Measurements from ENCODE around the gene ATG9B. TPM values are rescaled to one million over a fixed set of nuclear protein-coding genes. Genes with fewer than 3 reads are reported as not detected.

Gene ATG9B
- total and polyA plus RNA-seq, 2 experiments from 2014 or later, result 0.80 to 2.4 TPM

GRCh38 chr7:151060113-151060415 lies 35.8 kb upstream of the ATG9B start:
- no peaks in the 10 kb centered on the region for H3K27me3 ChIP-seq
- H3K9me3 ChIP-seq (ENCODE audit: low read depth), result no peaks in the 10 kb centered on the region
- no peak for DNase-seq (ENCODE audit: low spot score)
- H3K9me2 ChIP-seq (replicated peaks; ENCODE audit: insufficient read depth), result no peaks in the 10 kb centered on the region
- WGBS (ENCODE audit: low lambda C conversion rate, missing lambda C conversion rate), result under 1% methylated on average over 13 of the region's 17 CpGs
- no peaks in the 10 kb centered on the region for H3K36me3 ChIP-seq (replicated peaks; ENCODE audit: insufficient read depth, low read depth)
- H3K4me3 ChIP-seq, result peak overlapping the region; percentile 94
- peaks cover 27% of the 10 kb centered on the region for H4K20me1 ChIP-seq (ENCODE audit: insufficient read depth, poor library complexity, severe bottlenecking)
- H3K27ac ChIP-seq, result peak overlapping the region; percentile 97
- H3K79me2 ChIP-seq, result peaks cover 48% of the 10 kb centered on the region
- TF ChIP-seq EZH2 (IDR thresholded peaks at IDR 0.05; ENCODE audit: borderline replicate concordance) (no peak), EZH2phosphoT487 (IDR thresholded peaks at IDR 0.05; ENCODE audit: low read depth, severe bottlenecking, unreplicated experiment) (no peak), CTCF (IDR thresholded peaks at IDR 0.05; ENCODE audit: poor library complexity) (no peak)
- H3K4me1 ChIP-seq (ENCODE audit: insufficient read depth), result peaks cover 44% of the 10 kb centered on the region
- H3K4me2 ChIP-seq, result peak overlapping the region; percentile 88
- H2AFZ ChIP-seq, result peak overlapping the region; percentile 50

DNA sequence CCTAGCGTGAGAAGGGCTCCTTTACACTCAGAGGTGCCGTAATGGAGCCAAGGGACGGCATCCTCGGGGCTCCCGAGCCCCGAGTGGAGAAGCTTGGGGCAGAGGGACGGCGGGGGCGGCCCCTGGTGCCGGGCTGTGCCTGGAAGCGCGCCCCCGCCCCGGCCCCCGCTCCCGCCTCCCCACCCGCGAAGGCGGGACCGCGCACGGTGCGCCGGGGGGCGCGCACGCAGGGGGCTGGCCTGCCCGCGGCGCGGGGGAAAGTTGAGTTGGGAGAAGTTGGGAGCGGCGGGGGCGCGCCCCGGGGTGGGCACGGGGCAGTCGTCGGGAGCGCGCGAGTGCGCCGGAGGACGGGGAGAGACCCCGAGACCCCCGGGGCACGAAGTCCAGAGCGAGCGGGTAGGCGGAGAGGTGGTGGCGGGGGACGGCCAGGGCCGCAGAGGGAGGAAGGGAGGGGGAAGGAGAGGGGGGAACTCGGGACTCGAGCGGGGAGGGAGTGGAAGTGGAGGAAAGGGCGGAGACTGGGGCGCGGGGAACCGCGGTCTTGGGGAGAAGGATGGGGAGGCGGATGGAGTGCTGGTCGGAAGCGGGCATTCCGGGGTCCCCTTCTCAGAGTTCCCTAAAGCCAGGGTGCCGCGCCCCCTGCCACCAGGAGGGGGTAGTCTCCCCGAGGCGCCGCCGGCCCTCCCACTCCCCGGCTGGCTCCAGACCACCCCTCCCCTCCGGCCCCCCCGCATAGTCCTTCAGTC lies 35.2 kb upstream of the ATG9B start, which contains the start of gene SLC4A2:
TSS of gene SLC4A2 (plus strand) at position 223 of the 746 bp plus-strand sequence. CDS start 2,399 bp downstream, outside the sequence.
- Histone ChIP-seq H3K9me3 (ENCODE audit: low read depth) (no peaks in the 10 kb centered on the region), H3K79me2 (peaks cover 44% of the 10 kb centered on the region), H4K20me1 (ENCODE audit: insufficient read depth, poor library complexity, severe bottlenecking) (peaks cover 24% of the 10 kb centered on the region), H3K9me2 (replicated peaks; ENCODE audit: insufficient read depth) (no peaks in the 10 kb centered on the region), H3K36me3 (replicated peaks; ENCODE audit: insufficient read depth, low read depth) (no peaks in the 10 kb centered on the region), H3K27me3 (no peaks in the 10 kb centered on the region), H3K4me3 (peak within 1 kb of the TSS; percentile 94), H3K4me1 (ENCODE audit: insufficient read depth) (peaks cover 44% of the 10 kb centered on the region), H3K27ac (peak within 1 kb of the TSS; percentile 97), H2AFZ (peak within 1 kb of the TSS; percentile 50), H3K4me2 (peak within 1 kb of the TSS; percentile 88)
- peak; percentile 90 for DNase-seq (ENCODE audit: low spot score)
- TF ChIP-seq EZH2phosphoT487 (IDR thresholded peaks at IDR 0.05; ENCODE audit: low read depth, severe bottlenecking, unreplicated experiment) (no peak), CTCF (IDR thresholded peaks at IDR 0.05; ENCODE audit: poor library complexity) (peak; percentile 60)
- 0% methylated on average over 2 of the region's 75 CpGs for WGBS (ENCODE audit: low lambda C conversion rate, missing lambda C conversion rate)

DNA sequence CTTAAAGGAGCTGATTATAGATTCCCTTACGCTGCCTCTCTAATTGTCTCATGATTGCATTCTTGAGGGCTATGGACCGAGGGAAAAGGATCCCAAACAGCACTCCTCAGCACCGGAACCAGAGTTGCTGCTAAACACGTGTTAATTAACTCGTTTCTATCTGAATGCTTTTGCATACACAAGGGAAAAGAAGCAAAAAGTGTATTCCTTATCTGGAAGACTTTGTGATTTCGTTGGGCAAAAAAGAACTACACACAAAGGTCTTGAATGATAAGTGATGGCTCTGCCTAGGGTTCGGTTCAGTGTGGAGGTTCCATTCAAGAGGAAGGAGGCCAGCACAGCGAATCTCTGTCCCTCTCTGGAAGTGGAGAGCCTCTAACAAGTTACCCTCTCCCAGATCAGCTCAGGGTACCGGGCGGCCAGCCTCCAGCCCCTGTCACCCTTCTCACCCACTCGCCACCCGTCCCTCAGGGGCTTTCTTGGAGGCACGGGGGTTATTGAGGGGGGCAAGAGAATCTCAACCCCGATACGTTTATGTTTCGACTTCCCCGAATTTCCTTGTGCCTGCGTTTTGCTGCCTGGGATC lies 34.6 kb upstream of the ATG9B start:
- H3K27me3 ChIP-seq, result no peaks in the 10 kb centered on the region
- no peaks in the 10 kb centered on the region for H3K9me3 ChIP-seq (ENCODE audit: low read depth)
- H4K20me1 ChIP-seq (ENCODE audit: insufficient read depth, poor library complexity, severe bottlenecking), result peaks cover 17% of the 10 kb centered on the region
- peaks cover 37% of the 10 kb centered on the region for H3K79me2 ChIP-seq
- peak; percentile 34 for DNase-seq (ENCODE audit: low spot score)
- H3K9me2 ChIP-seq (replicated peaks; ENCODE audit: insufficient read depth), result no peaks in the 10 kb centered on the region
- peak overlapping the region; percentile 94 for H3K4me3 ChIP-seq
- H3K27ac ChIP-seq, result peak overlapping the region; percentile 97
- 21% methylated on average over 18 of the region's 18 CpGs for WGBS (ENCODE audit: low lambda C conversion rate, missing lambda C conversion rate)
- H3K4me1 ChIP-seq (ENCODE audit: insufficient read depth), result peaks cover 44% of the 10 kb centered on the region
- peak overlapping the region; percentile 88 for H3K4me2 ChIP-seq
- peak overlapping the region; percentile 50 for H2AFZ ChIP-seq
- TF ChIP-seq EZH2phosphoT487 (IDR thresholded peaks at IDR 0.05; ENCODE audit: low read depth, severe bottlenecking, unreplicated experiment) (no peak), CTCF (IDR thresholded peaks at IDR 0.05; ENCODE audit: poor library complexity) (no peak), EZH2 (IDR thresholded peaks at IDR 0.05; ENCODE audit: borderline replicate concordance) (no peak)
- H3K36me3 ChIP-seq (replicated peaks; ENCODE audit: insufficient read depth, low read depth), result no peaks in the 10 kb centered on the region
